NB4 (cell line): ENCODE measurements around the gene GSG1L2.

Experiments
- POLR2A ChIP-seq: IDR thresholded peaks from 2 replicates; pipeline ENCODE4 v1.6.1; 2011; ENCODE audit warnings: mild to moderate bottlenecking; ENCODE audit not compliant: insufficient read length; ENCODE audit errors: extremely low read depth
- TF ChIP-seq, protein P1 (sequence below): IDR thresholded peaks from one replicate; pipeline ENCODE4 v1.5.1; 2012; ENCODE audit warnings: low read depth, low read length

GRCh38 chr17:9828296-9829295, 6.7 kb upstream of the GSG1L2 start:
- no peak for TF ChIP-seq POLR2A
- TF ChIP-seq, protein P1, sequence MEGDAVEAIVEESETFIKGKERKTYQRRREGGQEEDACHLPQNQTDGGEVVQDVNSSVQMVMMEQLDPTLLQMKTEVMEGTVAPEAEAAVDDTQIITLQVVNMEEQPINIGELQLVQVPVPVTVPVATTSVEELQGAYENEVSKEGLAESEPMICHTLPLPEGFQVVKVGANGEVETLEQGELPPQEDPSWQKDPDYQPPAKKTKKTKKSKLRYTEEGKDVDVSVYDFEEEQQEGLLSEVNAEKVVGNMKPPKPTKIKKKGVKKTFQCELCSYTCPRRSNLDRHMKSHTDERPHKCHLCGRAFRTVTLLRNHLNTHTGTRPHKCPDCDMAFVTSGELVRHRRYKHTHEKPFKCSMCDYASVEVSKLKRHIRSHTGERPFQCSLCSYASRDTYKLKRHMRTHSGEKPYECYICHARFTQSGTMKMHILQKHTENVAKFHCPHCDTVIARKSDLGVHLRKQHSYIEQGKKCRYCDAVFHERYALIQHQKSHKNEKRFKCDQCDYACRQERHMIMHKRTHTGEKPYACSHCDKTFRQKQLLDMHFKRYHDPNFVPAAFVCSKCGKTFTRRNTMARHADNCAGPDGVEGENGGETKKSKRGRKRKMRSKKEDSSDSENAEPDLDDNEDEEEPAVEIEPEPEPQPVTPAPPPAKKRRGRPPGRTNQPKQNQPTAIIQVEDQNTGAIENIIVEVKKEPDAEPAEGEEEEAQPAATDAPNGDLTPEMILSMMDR, result no peak
